ENCODE results near the gene C10orf120.

The C10orf120 gene

GRCh38 chr10:122658356-122659049, 41.1 kb downstream of the C10orf120 start:
- DNase-seq = no peak

GRCh38 chr10:122657729-122658128, 41.9 kb downstream of the C10orf120 start:
- DNase-seq = no peak

- no peak for DNase-seq
Measured at GRCh38 chr10:122657255-122657654, 42.4 kb downstream of the C10orf120 start.

- DNase-seq = no peak
Measured at GRCh38 chr10:122656741-122657140, 42.9 kb downstream of the C10orf120 start.

- DNase-seq = no peak
Measured at GRCh38 chr10:122656308-122656705, 43.3 kb downstream of the C10orf120 start.

- DNase-seq = no peak
Measured at GRCh38 chr10:122655524-122656307, 43.9 kb downstream of the C10orf120 start.

GRCh38 chr10:122650331-122650730, 49.3 kb downstream of the C10orf120 start:
- DNase-seq = no peak

GRCh38 chr10:122649903-122650302, 49.7 kb downstream of the C10orf120 start:
- no peak for DNase-seq

GRCh38 chr10:122648599-122649428, 50.8 kb downstream of the C10orf120 start:
- peak; percentile 38 for DNase-seq
